HL-60/S4 treated with phorbol 12-myristate 13-acetate at 8.2 ng/mL for 4 days and 3 days (cell line): Measurements from ENCODE around the gene PER3.

ENCODE experiments used
- in situ Hi-C: fragments of 300-500 bp; cut with MboI; formaldehyde crosslinking; loops from 2 replicates; pipeline ENCODE4 v1.15.0; 2022; ENCODE audit warnings: low sequenced_read_pairs

PER3 gene

GRCh38 chr1:7831458-7831857 lies 47.4 kb downstream of the PER3 start:
- in situ Hi-C loops, result no loop called here

GRCh38 chr1:7833035-7833434 lies 48.9 kb downstream of the PER3 start:
- in situ Hi-C loops, result no loop called here

GRCh38 chr1:7838714-7839113 lies 54.6 kb downstream of the PER3 start:
- in situ Hi-C loops, result no loop called here

GRCh38 chr1:7839526-7839925 lies 55.4 kb downstream of the PER3 start:
- in situ Hi-C loops, result no loop called here

DNA sequence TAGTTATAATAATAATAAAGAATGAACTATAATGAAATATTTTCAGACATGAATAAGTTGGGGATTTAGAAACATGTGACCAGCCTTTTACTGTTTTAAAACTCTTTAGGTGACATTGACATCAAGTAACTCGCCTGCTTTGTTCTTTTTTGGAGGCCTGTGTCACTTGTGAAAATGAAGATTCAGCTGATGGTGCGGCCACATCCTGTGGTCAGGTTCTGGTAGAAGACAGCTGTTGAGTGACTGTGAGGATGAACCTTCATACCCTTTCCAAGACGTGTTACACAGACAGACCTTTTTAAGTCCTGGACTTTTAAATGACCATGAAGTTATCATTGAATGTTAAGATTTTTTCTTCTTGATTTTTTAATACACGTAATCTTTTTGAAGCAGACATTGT lies 58.4 kb downstream of the PER3 start:
- in situ Hi-C loops, result no loop called here

- in situ Hi-C loops, result no loop called here
These were observed 61.7 kb downstream of the PER3 start for GRCh38 chr1:7845761-7846160.

DNA sequence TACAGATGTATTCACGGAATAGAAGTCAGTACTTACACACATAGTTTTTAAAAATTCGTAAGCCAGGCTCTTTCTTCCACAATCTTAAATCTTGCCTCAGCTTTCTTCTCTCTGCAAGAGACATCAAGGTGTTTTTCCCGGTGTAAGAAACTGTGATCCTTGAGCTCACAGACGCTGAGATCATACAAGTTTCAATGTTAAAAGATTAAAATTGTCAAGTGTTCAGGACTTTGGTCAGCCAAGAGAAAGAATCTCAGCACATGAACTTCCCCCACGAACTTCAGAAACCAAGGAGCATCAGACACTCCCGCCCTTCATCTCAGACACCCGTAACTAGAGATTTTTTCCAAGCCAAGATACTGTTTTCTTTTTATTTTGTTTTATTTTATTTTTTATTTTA lies 62.6 kb downstream of the PER3 start:
- in situ Hi-C loops, result no loop called here

DNA sequence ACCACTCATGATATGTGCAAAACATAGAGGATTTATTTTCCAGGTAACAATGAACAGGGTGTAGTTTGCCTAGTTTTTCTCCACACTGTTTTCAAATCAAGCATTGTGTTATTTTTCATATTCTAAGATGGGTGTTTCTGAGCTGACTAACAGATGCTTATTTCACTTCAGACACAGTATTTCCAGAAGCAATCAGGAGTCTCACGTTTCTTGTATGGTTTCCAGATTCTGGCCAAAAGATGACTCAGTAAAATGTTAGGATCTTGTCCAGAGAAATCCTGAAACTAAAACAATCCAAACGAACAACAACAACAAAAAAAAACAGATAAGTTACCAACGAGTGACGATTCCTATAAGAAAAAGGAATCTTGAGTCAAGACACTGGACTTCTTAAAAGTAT lies 63.5 kb downstream of the PER3 start:
- in situ Hi-C loops, result no loop called here

DNA sequence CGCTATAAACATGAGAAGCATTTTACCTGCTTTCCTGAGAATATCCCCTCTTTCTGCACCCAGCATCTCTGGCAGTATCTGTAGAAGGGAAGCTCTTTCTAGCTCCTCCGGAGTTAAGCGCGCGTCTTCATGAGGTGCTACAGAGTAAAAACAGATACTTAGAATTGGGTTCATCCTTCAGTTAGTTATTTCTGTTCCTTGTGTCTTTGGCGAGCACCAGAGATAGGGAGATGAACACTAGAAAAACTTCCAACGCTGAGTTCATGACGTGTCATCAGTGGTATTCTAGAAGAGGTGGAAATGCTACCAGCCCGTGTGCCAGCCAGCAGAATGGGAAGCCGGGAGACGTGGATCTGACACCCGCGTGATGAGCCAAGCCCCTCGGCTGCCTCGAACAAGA lies 66.7 kb downstream of the PER3 start:
- in situ Hi-C loops, result no loop called here

GRCh38 chr1:7852804-7853683 lies 69.0 kb downstream of the PER3 start, which contains the start of gene UTS2:
TSS of gene UTS2 (minus strand) at chr1:7853065. CDS start at chr1:7853003, 62 bp downstream.
- in situ Hi-C loops, result no loop called here

DNA sequence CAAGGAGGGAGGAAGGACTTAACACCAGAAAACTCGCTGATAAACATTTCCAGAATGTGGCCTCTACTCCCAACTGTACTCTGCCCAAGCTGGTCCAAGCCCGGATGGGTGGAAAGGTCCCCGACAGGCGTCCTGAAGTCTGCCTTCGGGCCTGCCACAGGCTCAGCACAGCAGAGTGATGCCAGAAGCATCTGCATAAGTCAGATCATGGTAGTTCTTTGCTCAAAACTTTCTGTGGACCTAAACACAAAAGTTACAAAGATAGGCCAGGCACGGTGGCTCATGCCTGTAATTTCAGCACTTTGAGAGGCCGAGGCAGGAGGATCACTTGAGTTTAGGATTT lies 69.6 kb downstream of the PER3 start:
- in situ Hi-C loops, result no loop called here

- in situ Hi-C loops, result no loop called here
These were observed 72.3 kb downstream of the PER3 start for GRCh38 chr1:7856345-7856744.

- in situ Hi-C loops, result no loop called here
These were observed 72.9 kb downstream of the PER3 start for GRCh38 chr1:7857000-7857399.

DNA sequence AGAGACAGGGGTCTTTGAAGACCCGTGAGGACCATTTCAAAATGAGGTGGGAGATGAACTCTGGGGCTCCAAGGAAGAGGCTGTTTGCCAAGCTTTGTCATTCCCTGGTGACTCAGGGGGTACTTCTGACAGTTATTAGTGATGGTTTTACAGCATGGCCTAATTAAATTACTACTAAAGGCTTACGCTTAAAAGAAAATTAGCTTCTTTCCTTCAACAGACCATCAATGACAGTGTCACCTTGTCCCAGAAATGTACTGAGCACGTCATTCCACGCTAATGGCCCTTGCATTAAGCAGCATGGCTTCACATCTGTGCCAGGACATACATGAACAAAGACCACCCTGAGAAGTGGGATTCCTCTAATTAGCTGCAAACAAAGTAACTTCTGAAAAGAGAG lies 73.9 kb downstream of the PER3 start:
- in situ Hi-C loops, result no loop called here

GRCh38 chr1:7859406-7859805 lies 75.3 kb downstream of the PER3 start:
- in situ Hi-C loops, result no loop called here

DNA sequence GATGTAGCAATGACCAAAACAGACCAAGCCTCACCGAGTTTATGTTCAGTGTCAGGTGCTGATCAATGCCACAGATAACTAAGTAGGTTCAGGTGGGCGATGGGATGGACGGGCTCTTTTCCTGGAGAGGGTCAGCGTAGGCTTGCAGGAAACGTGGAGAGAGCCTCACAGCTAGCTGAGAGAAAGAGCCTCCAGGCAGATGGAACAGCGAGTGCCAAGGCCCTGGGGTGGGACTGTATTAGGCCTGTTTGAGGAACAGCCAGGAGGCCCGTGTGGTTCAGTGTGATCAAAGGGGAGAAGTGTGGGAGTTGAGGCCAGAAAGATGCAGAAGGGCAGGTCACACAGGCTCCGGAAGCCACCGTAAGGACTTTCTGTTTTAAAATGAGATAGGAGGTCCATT lies 76.0 kb downstream of the PER3 start:
- in situ Hi-C loops, result no loop called here

GRCh38 chr1:7861452-7861851 lies 77.4 kb downstream of the PER3 start:
- in situ Hi-C loops, result no loop called here

- in situ Hi-C loops, result no loop called here
These were observed 78.3 kb downstream of the PER3 start for GRCh38 chr1:7862211-7863060.

GRCh38 chr1:7863756-7864328 lies 79.8 kb downstream of the PER3 start:
- in situ Hi-C loops, result no loop called here

GRCh38 chr1:7865978-7866377 lies 81.9 kb downstream of the PER3 start:
- in situ Hi-C loops, result no loop called here

- in situ Hi-C loops, result no loop called here
These were observed 84.1 kb downstream of the PER3 start for GRCh38 chr1:7868070-7868780.
